HepG2 (cell line): ENCODE measurements around the gene SPATA25. TPM values are rescaled to one million over a fixed set of nuclear protein-coding genes. Genes with fewer than 3 reads are reported as not detected.

Source experiments
- ATM ChIP-seq: fragments of 450-650 bp; IDR thresholded peaks from 2 replicates; pipeline ENCODE4 v1.7.1; 2017; ENCODE audit warnings: mild to moderate bottlenecking, borderline replicate concordance
- CHD4 ChIP-seq: fragments of 200-600 bp; sonication (generic); IDR thresholded peaks from 2 replicates; pipeline ENCODE4 v1.7.0; 2017; ENCODE audit warnings: mild to moderate bottlenecking, low read length, borderline replicate concordance
- KIAA2018 ChIP-seq: sonication (generic); formaldehyde crosslinking; IDR thresholded peaks from 2 replicates; pipeline ENCODE4 v1.5.0; 2020; ENCODE audit warnings: mild to moderate bottlenecking, missing genetic modification reagents, borderline replicate concordance
- MTA3 ChIP-seq: sonication (generic); formaldehyde crosslinking; IDR thresholded peaks from 2 replicates; pipeline ENCODE4 v1.4.0; 2020; ENCODE audit warnings: missing genetic modification reagents
- MZF1 ChIP-seq: sonication (generic); formaldehyde crosslinking; IDR thresholded peaks from 2 replicates; pipeline ENCODE4 v1.8.1; 2023; ENCODE audit warnings: mild to moderate bottlenecking, missing genetic modification reagents, borderline replicate concordance
- NR1H2 ChIP-seq: sonication (generic); formaldehyde crosslinking; IDR thresholded peaks from 2 replicates; pipeline ENCODE4 v1.8.1; 2022; ENCODE audit warnings: low read depth, missing genetic modification reagents, borderline replicate concordance
- PLSCR1 ChIP-seq: sonication (generic); formaldehyde crosslinking; IDR thresholded peaks from 2 replicates; pipeline ENCODE4 v1.5.0; 2020; ENCODE audit warnings: missing genetic modification reagents, mild to moderate bottlenecking, borderline replicate concordance
- RELA ChIP-seq: sonication (generic); formaldehyde crosslinking; IDR thresholded peaks from 2 replicates; pipeline ENCODE4 v1.4.0; 2020; ENCODE audit warnings: missing genetic modification reagents
- TGIF2 ChIP-seq: IDR thresholded peaks from 2 replicates; pipeline ENCODE4 v1.6.1; 2016; ENCODE audit warnings: control low read depth, missing compliant biosample characterization
- YY1 ChIP-seq: IDR thresholded peaks from 2 replicates; pipeline ENCODE4 v1.6.1; 2011; ENCODE audit warnings: low read length, low read depth, moderate library complexity, mild to moderate bottlenecking; ENCODE audit not compliant: insufficient read depth, insufficient replicate concordance
- ZBTB42 ChIP-seq: sonication (generic); formaldehyde crosslinking; IDR thresholded peaks from 2 replicates; pipeline ENCODE4 v1.5.0; 2020; ENCODE audit warnings: mild to moderate bottlenecking, missing genetic modification reagents
- ZC3H13 ChIP-seq: sonication (generic); formaldehyde crosslinking; IDR thresholded peaks from 2 replicates; pipeline ENCODE4 v1.8.1; 2023; ENCODE audit warnings: mild to moderate bottlenecking, missing genetic modification reagents, moderate library complexity
- ZFYVE20 ChIP-seq: sonication (generic); formaldehyde crosslinking; IDR thresholded peaks from 2 replicates; pipeline ENCODE4 v1.8.0; 2023; ENCODE audit warnings: low read depth, mild to moderate bottlenecking, moderate library complexity, missing genetic modification reagents, borderline replicate concordance
- ZMYM3 ChIP-seq: sonication (generic); formaldehyde crosslinking; IDR thresholded peaks from 2 replicates; pipeline ENCODE4 v1.5.1; 2020; ENCODE audit warnings: mild to moderate bottlenecking, missing genetic modification reagents
- ZNF282 ChIP-seq: fragments of 450-650 bp; IDR thresholded peaks from 2 replicates; pipeline ENCODE4 v1.6.1; 2018; ENCODE audit not compliant: partially characterized antibody
- ZNF34 ChIP-seq: sonication (generic); formaldehyde crosslinking; IDR thresholded peaks from 2 replicates; pipeline ENCODE4 v1.4.0; 2020; ENCODE audit warnings: mild to moderate bottlenecking, missing genetic modification reagents, borderline replicate concordance
- ZNF460 ChIP-seq: sonication (generic); formaldehyde crosslinking; IDR thresholded peaks from 2 replicates; pipeline ENCODE4 v1.5.1; 2020; ENCODE audit warnings: missing genetic modification reagents, mild to moderate bottlenecking, borderline replicate concordance
- ZNF576 ChIP-seq: sonication (generic); formaldehyde crosslinking; IDR thresholded peaks from 2 replicates; pipeline ENCODE4 v1.4.0; 2020; ENCODE audit warnings: mild to moderate bottlenecking, missing genetic modification reagents
- ZNF782 ChIP-seq: sonication (generic); formaldehyde crosslinking; IDR thresholded peaks from 2 replicates; pipeline ENCODE4 v1.4.0; 2020; ENCODE audit warnings: missing genetic modification reagents, mild to moderate bottlenecking, borderline replicate concordance
- ZSCAN31 ChIP-seq: sonication (generic); formaldehyde crosslinking; IDR thresholded peaks from 2 replicates; pipeline ENCODE4 v1.5.0; 2020; ENCODE audit warnings: low read depth, mild to moderate bottlenecking, missing genetic modification reagents
- polyA plus RNA-seq, 8 experiments: library from polyadenylated mRNA; depleted of rRNA in 3 of 8; stranded (reverse) in 7 of 8; unstranded in 1 of 8; fragments of >200 nt; fragmentation: Illumina TruSeq in 4 of 8; extraction: Trizol in 4 of 8; gene quantifications; 2 replicates each; pipeline versions ENCODE4 v1.2.1 to v1.2.3, GENCODE V29; 2011 to 2016; ENCODE audit warnings: low read depth in 4 of 8, missing spikeins in 1 of 8, mixed read lengths in 1 of 8; ENCODE audit not compliant: insufficient read depth in 1 of 8
- total RNA-seq, 5 experiments: library from RNA; depleted of rRNA; stranded (reverse); fragments of >200 nt; fragmentation: Illumina TruSeq; extraction: Trizol; gene quantifications; 2 replicates each; pipeline ENCODE4 v1.2.3, GENCODE V29; 2016; ENCODE audit warnings: low read depth in 1 of 5

The SPATA25 gene
- total and polyA plus RNA-seq, 2 of the 13 experiments (the other 11 are each of a cell fraction or from before 2014, with no cell fraction given) = 4.8 to 7.6 TPM

GRCh38 chr20:45934586-45935415 lies 47.4 kb upstream of the SPATA25 start, which contains the start of gene PCIF1 (continued):
- TF ChIP-seq ZC3H13 (CRISPR knock-in tag) (peak; percentile 19; the same call in 1 of the 2 replicates), YY1 (peak; percentile 99), ZNF282 (no peak), ZBTB42 (CRISPR knock-in tag) (peak; percentile 96), RELA (CRISPR knock-in tag) (peak; percentile 88; the same call in 1 of the 2 replicates), MTA3 (no peak), ZNF576 (CRISPR knock-in tag) (0 out of 2 replicates have a peak, but pooled peaks have one; percentile 84), ZNF34 (CRISPR knock-in tag) (peak; percentile 71; the same call in 1 of the 2 replicates), ZMYM3 (0 out of 2 replicates have a peak, but pooled peaks have one; percentile 64), KIAA2018 (peak; percentile 68; the same call in 1 of the 2 replicates), ATM (no peak), NR1H2 (CRISPR knock-in tag) (peak; percentile 78), ZNF782 (CRISPR knock-in tag) (peak; percentile 81), ZSCAN31 (CRISPR knock-in tag) (peak; percentile 96), PLSCR1 (no peak), ZFYVE20 (CRISPR knock-in tag) (peak; percentile 83; the same call in 1 of the 2 replicates), TGIF2 (CRISPR knock-in tag) (peak; percentile 13; the same call in 1 of the 2 replicates), ZNF460 (no peak; the same call in 1 of the 2 replicates), CHD4 (no peak), MZF1 (CRISPR knock-in tag) (no peak; the same call in none of the 2 replicates)
